ENCODE measurements around the gene SLC16A8. TPM values are rescaled to one million over a fixed set of nuclear protein-coding genes. Genes with fewer than 3 reads are reported as not detected.

SLC16A8 gene
- total RNA-seq, 8 experiments from 2014 or later = 0.64 to 2.7 (median 1.8) TPM

GRCh38 chr22:38071421-38072321, 12.3 kb downstream of the SLC16A8 start:
- Histone ChIP-seq H3K4me1 (replicated peaks in 1 of 2) (peaks cover 41 to 44% of the 10 kb centered on the region in 2 donors), H3K4me3 (no peak overlapping the region), H3K27ac (no peak overlapping the region)
- in situ Hi-C loops (cut with MboI; ENCODE audit: low pct_unique_long_range_greater_than_20kb in 2 of 9, low sequenced_read_pairs in 9 of 9, unreplicated experiment in 9 of 9) = loop anchor here in 5 of 9 experiments (25.0 kb wide), 2 partner anchors 491 to 516 kb away; partner anchors contain the start of gene DMC1 (in 3 of the 5)
- 60 to 98% (median 90%) methylated on average over 2 to 7 of the region's 22 CpGs; no CpG with 5 or more reads in 5 of the 10 experiments for WGBS, 10 experiments
- no peak for ATAC-seq (replicated peaks in 6 of 8)

GRCh38 chr22:38070250-38070921, 13.6 kb downstream of the SLC16A8 start:
- peak overlapping the region; percentile 49 to 65 for H3K27ac ChIP-seq
- ATAC-seq (replicated peaks in 6 of 8) = no peak
- in situ Hi-C loops (cut with MboI; ENCODE audit: low pct_unique_long_range_greater_than_20kb in 2 of 9, low sequenced_read_pairs in 9 of 9, unreplicated experiment in 9 of 9) = loop anchor here in 5 of 9 experiments (25.0 kb wide), 2 partner anchors 492 to 517 kb away; partner anchors contain the start of gene DMC1 (in 3 of the 5)
- WGBS, 10 experiments = 16 to 100% (median 36%) methylated on average over 3 to 6 of the region's 11 CpGs; no CpG with 5 or more reads in 6 of the 10 experiments
- H3K4me1 ChIP-seq (replicated peaks in 1 of 2) = peaks cover 37 to 38% of the 10 kb centered on the region in 2 donors
- no peak overlapping the region for H3K4me3 ChIP-seq

GRCh38 chr22:38069372-38070249, 14.4 kb downstream of the SLC16A8 start:
- in situ Hi-C loops (cut with MboI; ENCODE audit: low pct_unique_long_range_greater_than_20kb in 2 of 9, low sequenced_read_pairs in 9 of 9, unreplicated experiment in 9 of 9) = loop anchor here in 5 of 9 experiments (25.0 kb wide), 2 partner anchors 493 to 518 kb away; partner anchors contain the start of gene DMC1 (in 3 of the 5)
- Histone ChIP-seq H3K4me3 (no peak overlapping the region), H3K4me1 (replicated peaks in 1 of 2) (peaks cover 33 to 34% of the 10 kb centered on the region in 2 donors), H3K27ac (peak overlapping the region; percentile 49 to 65)
- 33 to 100% (median 51%) methylated on average over 1 to 12 of the region's 21 CpGs; no CpG with 5 or more reads in 2 of the 10 experiments for WGBS, 10 experiments
- peak; percentile 68 to 96 (median 84) for ATAC-seq (replicated peaks in 6 of 8)

- H3K4me3 ChIP-seq = no peak overlapping the region
- peaks cover 33 to 34% of the 10 kb centered on the region in 2 donors for H3K4me1 ChIP-seq (replicated peaks in 1 of 2)
- in situ Hi-C loops (cut with MboI; ENCODE audit: low pct_unique_long_range_greater_than_20kb in 2 of 9, low sequenced_read_pairs in 9 of 9, unreplicated experiment in 9 of 9) = loop anchor here in 5 of 9 experiments (25.0 kb wide), 2 partner anchors 493 to 518 kb away; partner anchors contain the start of gene DMC1 (in 3 of the 5)
- H3K27ac ChIP-seq = peak overlapping the region; percentile 24 to 65
- WGBS, 10 experiments = 93 to 95% methylated on average over 3 to 7 of the region's 13 CpGs; no CpG with 5 or more reads in 8 of the 10 experiments
- peak in 3 of 8 experiments; percentile 1 to 6 (median 5) for ATAC-seq (replicated peaks in 6 of 8)
Measured at GRCh38 chr22:38068641-38069371, 15.2 kb downstream of the SLC16A8 start.

- Histone ChIP-seq H3K4me1 (replicated peaks in 1 of 2) (peaks cover 33 to 34% of the 10 kb centered on the region in 2 donors), H3K27ac (peak overlapping the region; percentile 12 to 78)
Measured at GRCh38 chr22:38067761-38068360, 16.1 kb downstream of the SLC16A8 start.

GRCh38 chr22:38067028-38067415, 17.0 kb downstream of the SLC16A8 start:
- in situ Hi-C loops (cut with MboI; ENCODE audit: low pct_unique_long_range_greater_than_20kb in 2 of 9, low sequenced_read_pairs in 9 of 9, unreplicated experiment in 9 of 9) = loop anchor here in 5 of 9 experiments (25.0 kb wide), 2 partner anchors 495 to 520 kb away; partner anchors contain the start of gene DMC1 (in 3 of the 5)
- peak in 4 of 8 experiments; percentile 15 to 49 (median 38) for ATAC-seq (replicated peaks in 6 of 8)

More at GRCh38 chr22:38067761-38068360, 16.1 kb downstream of the SLC16A8 start:
- H3K4me3 ChIP-seq = no peak overlapping the region
- 60 to 84% (median 74%) methylated on average over 2 to 6 of the region's 13 CpGs; no CpG with 5 or more reads in 5 of the 10 experiments for WGBS, 10 experiments
- no peak for ATAC-seq (replicated peaks in 6 of 8)
- in situ Hi-C loops (cut with MboI; ENCODE audit: low pct_unique_long_range_greater_than_20kb in 2 of 9, low sequenced_read_pairs in 9 of 9, unreplicated experiment in 9 of 9) = loop anchor here in 5 of 9 experiments (25.0 kb wide), 2 partner anchors 494 to 519 kb away; partner anchors contain the start of gene DMC1 (in 3 of the 5)

GRCh38 chr22:38066381-38067027, 17.5 kb downstream of the SLC16A8 start:
- 62 to 100% (median 90%) methylated on average over 1 to 5 of the region's 13 CpGs; no CpG with 5 or more reads in 5 of the 10 experiments for WGBS, 10 experiments
- Histone ChIP-seq H3K4me1 (replicated peaks in 1 of 2) (peaks cover 33 to 34% of the 10 kb centered on the region in 2 donors), H3K27ac (peak overlapping the region; percentile 70 to 78), H3K4me3 (no peak overlapping the region)
- ATAC-seq (replicated peaks in 6 of 8) = no peak
- in situ Hi-C loops (cut with MboI; ENCODE audit: low pct_unique_long_range_greater_than_20kb in 2 of 9, low sequenced_read_pairs in 9 of 9, unreplicated experiment in 9 of 9) = loop anchor here in 5 of 9 experiments (25.0 kb wide), 2 partner anchors 496 to 521 kb away; partner anchors contain the start of gene DMC1 (in 3 of the 5)

More at GRCh38 chr22:38067028-38067415, 17.0 kb downstream of the SLC16A8 start:
- 20 to 93% methylated on average over 1 to 3 of the region's 8 CpGs; no CpG with 5 or more reads in 8 of the 10 experiments for WGBS, 10 experiments
- Histone ChIP-seq H3K27ac (peak overlapping the region; percentile 70 to 78), H3K4me1 (replicated peaks in 1 of 2) (peaks cover 33 to 34% of the 10 kb centered on the region in 2 donors), H3K4me3 (no peak overlapping the region)

GRCh38 chr22:38065539-38065938, 18.4 kb downstream of the SLC16A8 start:
- 80 to 86% (median 84%) methylated on average over 1 to 4 of the region's 8 CpGs; no CpG with 5 or more reads in 6 of the 10 experiments for WGBS, 10 experiments

GRCh38 chr22:38062791-38063190, 21.2 kb downstream of the SLC16A8 start:
- WGBS, 10 experiments = 17 to 100% (median 75%) methylated on average over 1 to 6 of the region's 6 CpGs
- H3K27ac ChIP-seq = no peak overlapping the region
- no peak for ATAC-seq (replicated peaks in 6 of 8)
- H3K4me3 ChIP-seq = no peak overlapping the region
- in situ Hi-C loops (cut with MboI; ENCODE audit: low pct_unique_long_range_greater_than_20kb in 2 of 9, low sequenced_read_pairs in 9 of 9, unreplicated experiment in 9 of 9) = loop anchor here in 5 of 9 experiments (25.0 kb wide), 2 partner anchors 500 to 525 kb away; partner anchors contain the start of gene DMC1 (in 3 of the 5)
- H3K4me1 ChIP-seq (replicated peaks in 1 of 2) = peaks cover 11 to 13% of the 10 kb centered on the region in 2 donors

More at GRCh38 chr22:38065539-38065938, 18.4 kb downstream of the SLC16A8 start:
- Histone ChIP-seq H3K4me1 (replicated peaks in 1 of 2) (peaks cover 30% of the 10 kb centered on the region in 2 donors), H3K4me3 (no peak overlapping the region), H3K27ac (no peak overlapping the region)
- in situ Hi-C loops (cut with MboI; ENCODE audit: low pct_unique_long_range_greater_than_20kb in 2 of 9, low sequenced_read_pairs in 9 of 9, unreplicated experiment in 9 of 9) = loop anchor here in 5 of 9 experiments (25.0 kb wide), 2 partner anchors 497 to 522 kb away; partner anchors contain the start of gene DMC1 (in 3 of the 5)
- ATAC-seq (replicated peaks in 6 of 8) = no peak

Data from motor neuron (in vitro differentiated cells).